ENCODE data around the gene PLA1A. TPM values are rescaled to one million over a fixed set of nuclear protein-coding genes. Genes with fewer than 3 reads are reported as not detected.

Gene PLA1A
- total RNA-seq, 1 experiment from 2014 or later = not detected

GRCh38 chr3:119558626-119559317 is 38.9 kb upstream of the PLA1A start:
- Histone ChIP-seq H3K9me3 (ENCODE audit: low read depth, low read length, poor library complexity, severe bottlenecking) (no peaks in the 10 kb centered on the region), H3K4me3 (ENCODE audit: low read depth, low read length, poor library complexity, severe bottlenecking) (no peak overlapping the region), H3K36me3 (ENCODE audit: insufficient read depth, low read length, poor library complexity, severe bottlenecking) (no peaks in the 10 kb centered on the region), H3K27me3 (replicated peaks; ENCODE audit: insufficient read depth, low read depth, low read length, poor library complexity) (no peaks in the 10 kb centered on the region), H3K4me1 (ENCODE audit: insufficient read depth, low read length, poor library complexity, severe bottlenecking) (no peaks in the 10 kb centered on the region), H3K27ac (ENCODE audit: low read depth, low read length, poor library complexity, severe bottlenecking) (no peak overlapping the region)
- intact Hi-C loops (cut with micrococcal nuclease; ENCODE audit: unreplicated experiment) = loop anchor here (2.0 kb wide), 1 partner anchor 284 kb away; no protein-coding TSS in a partner anchor
- TF ChIP-seq EZH2 (IDR thresholded peaks at IDR 0.05; ENCODE audit: borderline replicate concordance, low read depth, low read length, poor library complexity, severe bottlenecking) = no peak
- no peak for TF ChIP-seq CTCF (conservative IDR thresholded peaks at IDR 0.05; ENCODE audit: low read depth, low read length)
- CTCF ChIA-PET = no interaction called here
- BruUV-seq (replicated peaks) = no TSS peak
- POLR2A ChIA-PET (ENCODE audit: low non-redundant PET) = no interaction called here
- no peak for DNase-seq (ENCODE audit: low spot score)

- ChIA-PET CTCF (no interaction called here), POLR2A (ENCODE audit: low non-redundant PET) (no interaction called here)
- H3K9me3 ChIP-seq (ENCODE audit: low read depth, low read length, poor library complexity, severe bottlenecking) = no peaks in the 10 kb centered on the region
- no peak within 1 kb of the TSS for H3K27ac ChIP-seq (ENCODE audit: low read depth, low read length, poor library complexity, severe bottlenecking)
- no peaks in the 10 kb centered on the region for H3K4me1 ChIP-seq (ENCODE audit: insufficient read depth, low read length, poor library complexity, severe bottlenecking)
- H3K36me3 ChIP-seq (ENCODE audit: insufficient read depth, low read length, poor library complexity, severe bottlenecking) = no peaks in the 10 kb centered on the region
- intact Hi-C loops (cut with micrococcal nuclease; ENCODE audit: unreplicated experiment) = loop anchor here (2.0 kb wide), 1 partner anchor 285 kb away; no protein-coding TSS in a partner anchor
- DNase-seq (ENCODE audit: low spot score) = peak; percentile 63
- no peaks in the 10 kb centered on the region for H3K27me3 ChIP-seq (replicated peaks; ENCODE audit: insufficient read depth, low read depth, low read length, poor library complexity)
- no TSS peak for BruUV-seq (replicated peaks)
- H3K4me3 ChIP-seq (ENCODE audit: low read depth, low read length, poor library complexity, severe bottlenecking) = no peak within 1 kb of the TSS
- TF ChIP-seq EZH2 (IDR thresholded peaks at IDR 0.05; ENCODE audit: borderline replicate concordance, low read depth, low read length, poor library complexity, severe bottlenecking) (no peak), CTCF (conservative IDR thresholded peaks at IDR 0.05; ENCODE audit: low read depth, low read length) (peak; percentile 62)
Measured at GRCh38 chr3:119559441-119559963, 38.2 kb upstream of the PLA1A start, which contains the start of gene CD80. Gene CD80, minus strand, starts transcription at chr3:119559614. Its CDS starts 1,886 bp downstream, at chr3:119557728.

DNA sequence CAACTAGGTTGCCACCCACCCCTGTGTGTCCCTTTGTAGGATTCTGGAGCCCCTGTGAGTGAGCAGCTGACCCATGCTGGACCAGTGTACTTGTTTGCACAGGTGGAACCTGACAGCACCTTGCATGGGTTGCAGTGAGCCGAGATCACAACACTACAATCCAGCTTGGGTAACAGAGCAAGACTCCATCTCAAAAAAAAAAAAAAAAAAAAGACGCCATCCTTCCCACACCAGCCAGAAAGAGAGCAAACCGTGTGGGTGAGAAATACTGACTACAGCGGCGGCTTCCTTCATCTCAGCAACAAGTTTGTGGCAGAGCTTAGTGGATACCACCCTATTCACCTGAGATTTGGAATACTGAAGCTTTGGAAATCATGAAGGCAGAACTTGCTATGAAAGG is 37.5 kb upstream of the PLA1A start:
- Histone ChIP-seq H3K9me3 (ENCODE audit: low read depth, low read length, poor library complexity, severe bottlenecking) (no peaks in the 10 kb centered on the region), H3K36me3 (ENCODE audit: insufficient read depth, low read length, poor library complexity, severe bottlenecking) (no peaks in the 10 kb centered on the region), H3K4me1 (ENCODE audit: insufficient read depth, low read length, poor library complexity, severe bottlenecking) (no peaks in the 10 kb centered on the region), H3K4me3 (ENCODE audit: low read depth, low read length, poor library complexity, severe bottlenecking) (no peak overlapping the region), H3K27me3 (replicated peaks; ENCODE audit: insufficient read depth, low read depth, low read length, poor library complexity) (no peaks in the 10 kb centered on the region), H3K27ac (ENCODE audit: low read depth, low read length, poor library complexity, severe bottlenecking) (no peak overlapping the region)
- POLR2A ChIA-PET (ENCODE audit: low non-redundant PET) = no interaction called here
- no peak for TF ChIP-seq CTCF (conservative IDR thresholded peaks at IDR 0.05; ENCODE audit: low read depth, low read length)
- TF ChIP-seq EZH2 (IDR thresholded peaks at IDR 0.05; ENCODE audit: borderline replicate concordance, low read depth, low read length, poor library complexity, severe bottlenecking) = no peak
- DNase-seq (ENCODE audit: low spot score) = no peak
- CTCF ChIA-PET = no interaction called here
- intact Hi-C loops (cut with micrococcal nuclease; ENCODE audit: unreplicated experiment) = no loop called here
- BruUV-seq (replicated peaks) = no TSS peak

Data from A673 (cell line).